Ishikawa (cell line): ENCODE results near the gene SREBF2.

Experiments
- CEBPB ChIP-seq: IDR thresholded peaks from 2 replicates; pipeline ENCODE4 v1.6.1; 2012
- EGR1 ChIP-seq: IDR thresholded peaks from 2 replicates; pipeline ENCODE4 v1.6.1; 2012
- FOXM1 ChIP-seq: IDR thresholded peaks from 2 replicates; pipeline ENCODE4 v1.6.1; 2012; ENCODE audit warnings: low read depth, borderline replicate concordance
- NFIC ChIP-seq: IDR thresholded peaks from 2 replicates; pipeline ENCODE4 v1.6.1; 2012
- TCF12 ChIP-seq: IDR thresholded peaks from 2 replicates; pipeline ENCODE4 v1.6.1; 2012; ENCODE audit warnings: low read depth
- TEAD4 ChIP-seq: IDR thresholded peaks from 2 replicates; pipeline ENCODE4 v1.6.1; 2012

- TF ChIP-seq TCF12 (no peak), NFIC (no peak), TEAD4 (no peak), CEBPB (no peak), FOXM1 (no peak), EGR1 (no peak)
Measured at GRCh38 chr22:41943661-41944209, 110.8 kb downstream of the SREBF2 start.
